Measurements from ENCODE around the gene ART4.

Gene ART4, protein sequence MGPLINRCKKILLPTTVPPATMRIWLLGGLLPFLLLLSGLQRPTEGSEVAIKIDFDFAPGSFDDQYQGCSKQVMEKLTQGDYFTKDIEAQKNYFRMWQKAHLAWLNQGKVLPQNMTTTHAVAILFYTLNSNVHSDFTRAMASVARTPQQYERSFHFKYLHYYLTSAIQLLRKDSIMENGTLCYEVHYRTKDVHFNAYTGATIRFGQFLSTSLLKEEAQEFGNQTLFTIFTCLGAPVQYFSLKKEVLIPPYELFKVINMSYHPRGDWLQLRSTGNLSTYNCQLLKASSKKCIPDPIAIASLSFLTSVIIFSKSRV

DNA sequence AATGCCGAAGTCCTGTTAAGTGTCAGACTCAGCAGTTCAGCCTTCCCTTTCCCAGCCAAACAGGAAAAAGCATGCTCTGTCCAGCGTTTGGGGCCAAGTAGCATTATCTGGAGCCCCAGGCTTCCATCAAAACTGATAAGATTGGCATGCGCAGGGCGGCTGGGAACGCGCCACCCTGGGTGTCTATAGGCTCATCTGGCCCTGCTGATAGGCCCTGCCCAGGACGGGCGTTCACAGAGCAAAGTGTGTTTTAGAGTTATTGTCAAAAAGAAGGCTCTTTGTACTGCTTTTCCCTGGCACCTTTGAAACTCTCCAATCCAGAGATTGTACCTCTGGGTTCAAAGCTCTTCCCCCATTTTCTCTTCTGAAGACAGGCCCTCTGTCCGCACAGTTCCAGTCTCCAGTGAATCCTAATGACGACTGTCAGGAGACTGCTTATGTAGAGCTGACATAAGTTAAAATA, at the start of gene ART4:
Gene ART4, minus strand, starts transcription at position 102 of the 463 bp plus-strand sequence. CDS start 413 bp downstream, outside the sequence.
- no peak for DNase-seq (ENCODE audit: low read depth in 1 of 2, low spot score in 1 of 2)

DNA sequence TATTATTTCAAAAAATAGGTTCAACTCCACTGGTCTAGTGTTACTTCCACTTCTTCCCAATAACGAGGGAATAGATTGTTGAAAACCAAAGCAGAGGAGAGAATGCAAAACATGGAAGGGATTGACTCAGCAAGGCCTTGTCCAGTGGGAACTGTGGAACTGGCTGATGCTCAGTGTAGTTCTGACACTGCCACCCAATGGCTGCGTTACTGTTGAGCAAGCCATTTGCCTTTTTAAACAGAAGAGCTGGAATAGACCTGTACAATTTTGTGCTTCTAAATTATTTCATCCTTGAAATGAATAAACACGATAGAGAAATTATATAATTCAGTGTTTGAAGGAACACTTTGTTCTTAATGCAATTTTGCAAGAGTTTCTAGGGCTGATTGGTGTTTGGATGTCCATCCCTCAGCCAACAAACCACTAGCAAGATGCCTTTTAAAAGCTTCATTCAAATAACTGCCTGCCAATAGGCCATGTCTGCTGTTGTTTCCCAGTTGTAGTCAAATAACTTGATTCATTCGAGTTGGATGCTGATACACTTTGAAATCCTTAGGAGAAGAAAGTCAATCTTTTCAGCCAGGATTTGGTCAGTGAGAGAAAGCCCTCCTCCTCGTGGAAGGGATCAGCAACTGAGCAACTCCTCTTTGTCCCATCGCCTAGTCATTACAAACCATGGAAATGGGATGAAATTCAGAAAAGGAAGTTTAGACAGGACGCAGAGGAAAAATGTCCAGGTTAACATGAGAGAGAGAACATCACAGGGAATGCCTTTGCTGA, 49.6 kb upstream of the ART4 start:
- no peak for DNase-seq (ENCODE audit: low read depth in 1 of 2, low spot score in 1 of 2)

DNA sequence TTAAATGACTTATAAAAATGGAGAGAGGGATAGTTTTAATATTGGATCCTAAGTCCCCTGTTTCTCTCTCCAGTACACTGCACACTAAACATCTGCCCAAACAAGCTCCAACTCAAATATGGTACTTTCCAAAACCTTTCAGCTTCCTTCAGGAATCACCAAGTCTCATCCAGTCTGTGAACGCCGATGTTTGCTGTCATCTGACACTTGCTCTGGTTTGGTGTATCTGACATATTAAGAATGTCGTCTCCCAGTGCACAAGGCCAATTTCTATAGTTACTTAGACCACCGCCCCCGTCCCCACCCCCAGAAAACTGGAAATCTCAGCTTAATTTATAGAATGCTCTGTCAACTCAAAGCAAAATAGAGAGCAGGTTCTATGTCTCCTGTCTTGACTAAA, 47.4 kb upstream of the ART4 start:
- no peak for DNase-seq (ENCODE audit: low read depth in 1 of 2, low spot score in 1 of 2)

DNA sequence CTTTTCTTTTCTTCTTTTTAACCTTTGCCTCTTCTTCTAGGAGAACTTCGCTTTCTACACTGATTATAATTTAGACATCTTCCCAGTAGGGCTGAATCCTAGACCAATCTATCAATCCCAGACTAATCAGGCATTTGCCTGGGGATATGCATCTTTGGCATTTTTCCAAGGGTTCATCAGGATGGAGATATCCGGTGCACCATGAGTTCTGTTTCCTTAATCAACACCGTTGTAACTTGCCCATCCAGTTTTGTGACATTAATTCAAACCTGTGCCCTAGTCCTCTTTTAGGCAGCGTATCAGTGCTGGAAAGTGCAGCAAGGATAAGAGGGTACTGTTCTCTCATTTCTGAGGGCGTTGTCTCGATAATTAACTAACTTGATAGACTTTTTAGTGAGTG, 42.9 kb upstream of the ART4 start:
- DNase-seq (ENCODE audit: low read depth in 1 of 2, low spot score in 1 of 2) = no peak

DNA sequence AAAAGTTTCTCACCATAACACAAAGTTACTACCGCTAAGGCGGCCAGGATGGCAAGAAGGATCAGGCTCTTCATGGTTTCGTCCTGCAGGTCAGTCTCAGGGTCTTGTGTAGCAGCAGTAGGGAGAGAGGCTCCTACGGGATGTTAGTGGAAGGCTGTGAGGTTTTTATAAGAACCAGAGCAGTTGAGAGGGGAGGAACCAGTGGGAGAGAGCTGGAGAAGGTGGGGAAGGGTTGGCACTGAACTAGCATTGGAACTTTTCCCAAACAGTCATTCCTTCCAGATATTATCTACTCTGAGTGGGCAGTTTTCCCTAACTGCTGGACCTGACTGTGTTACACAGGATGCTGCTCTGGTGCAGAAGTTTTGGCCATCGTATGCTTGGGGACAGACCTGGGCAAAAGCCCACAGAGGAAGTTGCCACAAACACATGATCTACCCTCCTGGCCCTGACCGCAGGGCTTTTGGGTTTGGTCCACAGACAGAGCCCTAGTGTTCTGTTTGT, 42.4 kb upstream of the ART4 start, which contains the start of gene MGP:
Gene MGP, minus strand, starts transcription at position 137 of the 504 bp plus-strand sequence. Its CDS starts 63 bp downstream, at position 74.
- no peak for DNase-seq (ENCODE audit: low read depth in 1 of 2, low spot score in 1 of 2)

DNA sequence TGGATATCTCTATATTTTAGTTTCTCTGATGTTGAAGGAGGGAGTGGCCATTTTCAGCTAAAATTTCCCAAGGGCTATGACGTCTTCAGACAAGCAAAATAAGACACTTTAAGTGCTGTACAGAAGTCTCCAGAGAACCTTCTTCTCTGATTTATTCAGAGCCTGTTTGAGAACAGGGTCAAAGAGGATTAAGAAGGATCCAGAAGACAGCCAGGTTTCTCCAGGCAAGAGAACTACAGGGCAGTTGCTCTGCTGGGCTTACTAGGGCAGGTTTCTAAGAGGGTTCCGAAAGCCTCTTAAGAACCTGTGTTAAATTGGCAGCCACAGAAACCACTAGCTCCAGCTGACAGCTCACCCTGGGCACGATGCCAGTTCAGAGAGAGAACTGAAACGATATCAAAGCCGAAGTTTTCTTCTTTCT, 41.1 kb upstream of the ART4 start:
- peak; percentile 38 to 59 for DNase-seq (ENCODE audit: low read depth in 1 of 2, low spot score in 1 of 2)

DNA sequence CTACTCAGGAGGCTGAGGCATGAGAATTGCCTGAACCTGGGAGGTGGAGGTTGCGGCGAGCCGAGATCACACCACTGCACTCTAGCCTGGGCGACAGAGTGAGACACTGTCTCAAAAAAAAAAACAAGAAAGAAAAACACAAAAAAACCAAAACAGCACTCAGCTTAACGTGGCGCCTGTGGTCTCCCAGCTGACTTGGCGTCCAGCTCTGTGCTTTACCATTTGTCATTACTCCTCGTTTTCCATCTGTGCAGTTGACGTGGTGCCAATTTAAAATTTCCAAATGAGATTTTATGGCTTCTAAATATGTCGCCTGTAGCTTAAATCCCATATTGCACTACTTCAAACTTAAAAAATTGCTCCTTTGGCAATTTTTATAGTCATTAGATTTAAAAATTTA, 40.4 kb upstream of the ART4 start:
- no peak for DNase-seq (ENCODE audit: low read depth in 1 of 2, low spot score in 1 of 2)

DNA sequence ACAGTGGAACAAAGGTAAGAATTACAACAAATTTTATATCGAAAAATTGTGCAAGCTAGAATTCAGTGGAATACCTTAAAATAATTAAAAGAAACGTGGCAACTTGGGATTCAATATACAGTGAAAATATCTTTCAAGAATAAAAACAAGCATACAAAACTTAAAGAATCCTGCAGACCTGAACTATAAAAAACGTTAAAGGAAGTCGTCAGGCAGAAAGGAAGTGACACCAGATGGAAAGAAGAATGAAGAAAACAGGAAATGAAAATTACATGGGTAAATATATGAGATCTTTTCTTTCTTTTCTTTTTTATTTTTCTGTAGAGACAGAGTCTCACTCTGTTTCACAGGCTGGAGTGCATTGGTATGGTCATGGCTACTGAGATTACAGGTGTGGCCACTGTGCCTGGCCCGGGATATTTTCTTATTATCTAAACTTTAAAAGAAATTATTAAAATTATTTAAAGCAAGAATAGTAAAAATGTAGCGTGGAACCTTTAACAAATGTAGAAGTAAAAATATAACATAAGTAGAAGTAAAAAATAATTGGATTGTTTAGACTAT, 37.6 kb upstream of the ART4 start:
- DNase-seq (ENCODE audit: low read depth in 1 of 2, low spot score in 1 of 2) = no peak

DNA sequence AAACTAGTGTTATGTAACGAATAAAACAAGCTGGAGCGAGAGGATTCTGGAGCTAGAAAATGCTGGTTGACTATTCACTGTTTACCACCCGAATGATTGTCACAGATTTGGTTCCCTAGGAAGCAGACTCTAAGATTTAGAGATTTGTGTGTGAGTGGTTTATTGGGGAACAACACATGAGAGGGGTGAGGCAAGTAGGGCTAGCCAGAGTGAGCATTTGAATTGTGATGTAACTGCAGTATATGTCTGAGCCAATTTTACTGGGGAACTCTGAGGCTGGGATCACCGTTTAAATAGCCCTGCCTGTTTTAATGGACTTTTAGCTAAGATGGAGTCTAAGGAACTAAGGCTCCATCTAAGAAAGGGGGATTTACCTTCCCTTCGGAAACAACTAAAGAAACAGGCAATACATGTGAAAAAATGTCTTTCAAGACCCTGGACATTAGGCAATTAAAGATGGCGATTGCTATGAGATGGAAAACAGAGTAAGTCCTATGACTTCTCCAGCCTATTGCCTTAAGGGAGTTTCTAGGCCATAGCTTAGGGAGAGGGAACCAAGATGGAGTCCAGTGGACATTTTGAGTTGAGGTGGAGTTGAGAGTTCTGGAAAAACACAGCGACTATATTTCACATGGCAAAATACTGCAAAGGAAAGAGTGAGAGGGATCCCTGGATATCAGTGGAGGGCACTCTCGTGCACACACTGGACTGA, 36.1 kb upstream of the ART4 start:
- no peak for DNase-seq (ENCODE audit: low read depth in 1 of 2, low spot score in 1 of 2)

DNA sequence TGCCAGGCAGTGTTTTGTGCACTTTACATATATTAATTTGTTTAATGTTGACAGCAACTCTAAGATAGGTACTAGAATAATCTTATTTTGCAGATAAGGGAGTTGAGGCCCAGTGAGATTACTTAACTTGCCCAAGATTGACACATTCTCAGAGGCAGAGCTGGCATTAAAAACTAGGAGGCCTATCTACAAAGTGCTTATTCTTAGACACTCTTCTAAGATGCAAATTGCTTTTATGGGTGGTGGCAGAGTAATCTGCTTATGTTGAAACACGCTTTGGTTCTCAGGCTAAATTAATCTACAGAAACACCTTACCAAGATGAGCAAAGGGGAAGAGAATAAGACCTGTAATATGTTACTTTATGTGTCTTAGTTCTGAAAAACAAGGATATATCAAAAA, 35.2 kb upstream of the ART4 start:
- DNase-seq (ENCODE audit: low read depth in 1 of 2, low spot score in 1 of 2) = no peak

DNA sequence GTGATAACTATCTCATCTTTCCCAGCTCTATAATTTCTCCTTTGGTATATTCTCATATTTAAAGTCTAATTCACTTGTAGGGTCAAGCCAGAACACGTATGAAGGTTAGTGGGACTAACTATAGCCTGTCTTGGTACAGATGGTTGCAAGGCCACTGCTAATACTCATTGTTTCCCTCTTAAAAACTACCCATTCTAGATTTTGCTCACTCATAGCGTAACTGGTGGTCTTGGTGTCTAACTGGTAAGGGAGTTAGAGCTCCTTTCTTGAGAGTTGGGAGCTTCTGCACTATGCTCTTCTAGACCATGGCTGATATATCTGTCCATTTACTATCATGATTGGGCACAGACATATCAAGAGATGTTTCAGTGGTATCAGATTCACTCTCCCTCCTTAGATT, 33.5 kb upstream of the ART4 start:
- no peak for DNase-seq (ENCODE audit: low read depth in 1 of 2, low spot score in 1 of 2)

DNA sequence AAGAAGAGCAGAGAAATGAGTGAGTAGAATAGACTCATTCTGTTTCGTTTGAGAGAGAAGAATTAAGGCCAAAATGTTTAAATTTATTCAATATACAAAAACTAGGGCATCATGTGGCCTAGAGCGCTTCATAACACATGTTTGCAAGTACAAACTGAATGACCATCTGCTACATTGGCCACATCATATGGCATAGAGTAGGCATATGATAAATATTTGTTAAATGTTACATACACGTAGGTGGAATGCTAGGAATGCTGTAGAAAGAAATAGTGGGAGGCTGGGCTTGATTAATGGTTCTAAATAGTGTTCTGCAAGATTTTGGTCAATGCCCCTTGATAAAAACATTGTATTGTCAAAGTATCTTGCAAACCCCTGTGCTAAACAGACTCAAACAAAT, 31.6 kb upstream of the ART4 start:
- DNase-seq (ENCODE audit: low read depth in 1 of 2, low spot score in 1 of 2) = no peak

DNA sequence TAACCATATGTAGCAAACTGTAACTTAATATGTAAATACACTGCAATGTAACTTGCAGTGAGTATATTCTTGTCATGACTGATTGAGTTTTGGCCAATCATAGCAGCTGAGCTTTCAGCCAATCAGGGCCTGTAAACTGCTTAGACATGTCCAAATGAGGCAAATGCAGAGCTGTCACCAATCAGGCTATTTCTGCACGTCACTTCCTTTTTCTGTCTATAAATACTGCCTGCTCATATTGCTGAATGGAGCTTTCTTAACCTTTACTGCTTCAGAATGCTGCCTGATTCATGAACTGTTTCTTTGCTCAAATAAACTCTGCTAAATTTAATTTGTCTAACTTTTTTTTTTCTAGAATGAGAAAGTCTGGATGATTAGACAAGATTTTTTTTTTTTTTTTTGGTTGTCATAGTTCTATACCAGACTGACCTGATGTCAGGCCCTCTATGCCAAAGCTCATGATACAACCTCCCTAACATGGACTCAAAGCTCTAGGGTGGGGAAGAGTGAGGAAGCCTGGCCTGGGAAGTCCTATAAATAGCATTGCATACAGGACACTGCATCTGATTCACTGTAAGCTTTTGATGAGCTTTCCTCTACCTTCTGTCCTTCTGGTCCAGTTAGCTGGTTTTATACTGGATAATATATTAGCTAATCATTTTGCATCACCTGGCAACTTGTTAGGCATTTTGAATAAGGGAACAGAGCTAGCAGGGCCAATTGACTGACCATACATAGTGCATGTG, 30.3 kb upstream of the ART4 start:
- DNase-seq (ENCODE audit: low read depth in 1 of 2, low spot score in 1 of 2) = no peak

DNA sequence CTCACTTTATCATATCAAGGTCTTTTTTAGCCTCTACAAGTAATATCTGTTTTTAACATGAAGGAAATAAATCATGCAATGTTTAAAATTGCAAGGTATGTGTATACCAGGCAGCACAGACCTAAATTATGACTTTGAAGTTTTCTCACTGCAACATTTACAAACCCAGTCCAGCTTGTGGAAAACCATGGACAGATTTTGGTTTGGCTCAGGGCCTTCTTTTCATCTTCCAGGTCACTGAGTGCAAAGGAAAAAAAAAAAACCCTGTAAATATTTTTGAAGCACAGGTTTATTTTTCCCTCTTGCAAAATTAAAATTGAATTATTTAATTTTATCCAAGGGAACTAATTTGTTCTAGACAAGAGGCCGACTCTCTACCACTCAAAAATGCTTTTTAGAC, 28.6 kb upstream of the ART4 start:
- no peak for DNase-seq (ENCODE audit: low read depth in 1 of 2, low spot score in 1 of 2)

DNA sequence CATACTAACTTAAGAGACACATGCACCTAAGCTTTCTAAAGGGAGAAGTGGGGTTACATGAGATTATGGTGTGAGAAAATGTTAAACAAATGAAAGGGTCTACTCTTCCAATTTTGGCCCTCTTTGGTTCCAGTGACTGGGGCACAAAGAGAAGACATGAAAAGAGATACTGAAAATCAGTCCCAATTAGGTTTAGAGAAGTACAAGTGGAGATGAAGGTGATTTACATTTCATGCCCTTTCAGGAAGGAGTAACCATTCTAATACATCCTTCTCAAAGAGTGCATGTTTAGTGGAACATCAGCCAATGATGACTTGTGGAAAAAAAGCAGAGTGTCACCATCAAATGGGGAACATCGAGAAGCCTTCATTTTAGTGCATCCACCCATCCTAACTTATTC, 27.9 kb upstream of the ART4 start:
- no peak for DNase-seq (ENCODE audit: low read depth in 1 of 2, low spot score in 1 of 2)

DNA sequence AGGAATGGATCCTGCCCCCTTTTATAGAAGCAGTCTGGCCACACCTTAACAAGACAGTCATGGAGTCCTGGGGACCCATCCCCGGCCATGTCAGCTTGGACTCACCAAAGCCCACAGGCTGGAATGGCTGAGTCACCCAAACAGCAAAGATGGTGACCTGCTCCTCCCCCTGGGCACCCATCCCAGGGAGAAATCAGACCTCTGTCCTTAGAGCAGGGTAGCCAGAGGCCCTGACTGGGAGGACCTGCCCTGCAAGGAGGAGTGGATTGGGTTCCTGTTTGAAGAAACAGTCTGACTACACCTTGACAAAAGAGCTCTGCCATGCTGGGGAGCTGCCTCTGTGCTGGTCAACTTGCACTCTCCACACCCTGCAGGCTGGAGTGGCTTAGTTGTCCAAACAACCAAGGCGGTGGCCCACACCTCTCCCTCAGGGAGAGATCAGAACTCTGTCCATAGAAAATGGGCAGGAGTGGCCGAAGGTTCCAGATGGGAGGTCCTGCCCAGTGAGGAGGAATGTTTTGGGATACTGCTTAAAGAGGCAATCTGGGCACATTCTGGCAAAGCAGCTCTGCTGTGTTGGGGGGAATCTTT, 25.7 kb upstream of the ART4 start:
- DNase-seq (ENCODE audit: low read depth in 1 of 2, low spot score in 1 of 2) = no peak

DNA sequence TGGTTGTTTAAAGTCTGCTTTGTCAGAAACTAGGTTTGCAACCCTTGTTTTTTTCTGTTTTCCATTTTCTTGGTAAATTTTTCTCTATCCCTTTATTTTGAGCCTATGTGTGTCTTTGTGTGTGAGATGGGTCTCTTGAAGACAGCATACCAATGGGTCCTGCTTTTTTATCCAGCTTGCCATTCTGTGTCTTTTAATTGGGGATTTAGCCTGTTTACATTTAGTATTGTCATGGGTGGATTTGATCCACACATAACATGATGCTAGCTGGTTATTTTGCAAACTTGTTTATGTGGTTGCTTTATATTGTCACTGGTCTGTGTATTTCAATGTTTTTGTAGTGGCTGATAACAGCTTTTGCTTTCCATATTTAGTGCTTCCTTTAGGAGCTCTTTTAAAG, 17.2 kb upstream of the ART4 start:
- DNase-seq (ENCODE audit: low read depth in 1 of 2, low spot score in 1 of 2) = no peak

DNA sequence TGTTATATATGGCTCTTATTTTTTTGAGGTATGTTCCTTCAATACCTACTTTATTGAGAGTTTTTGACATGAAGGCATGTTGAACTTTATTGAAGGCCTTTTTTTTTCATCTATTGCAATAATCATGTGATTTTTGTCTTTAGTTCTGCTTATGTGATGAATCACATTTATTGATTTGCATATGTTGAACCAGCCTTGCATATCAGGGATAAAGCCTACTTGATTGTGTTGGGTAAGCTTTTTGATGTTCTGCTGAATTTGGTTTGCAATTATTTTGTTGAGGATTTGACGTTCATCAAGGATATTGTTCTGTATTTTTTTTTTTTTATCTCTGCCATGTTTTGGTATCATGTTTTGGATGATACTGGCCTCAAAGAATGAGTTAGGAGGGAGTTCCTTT, 15.2 kb upstream of the ART4 start:
- no peak for DNase-seq (ENCODE audit: low read depth in 1 of 2, low spot score in 1 of 2)

DNA sequence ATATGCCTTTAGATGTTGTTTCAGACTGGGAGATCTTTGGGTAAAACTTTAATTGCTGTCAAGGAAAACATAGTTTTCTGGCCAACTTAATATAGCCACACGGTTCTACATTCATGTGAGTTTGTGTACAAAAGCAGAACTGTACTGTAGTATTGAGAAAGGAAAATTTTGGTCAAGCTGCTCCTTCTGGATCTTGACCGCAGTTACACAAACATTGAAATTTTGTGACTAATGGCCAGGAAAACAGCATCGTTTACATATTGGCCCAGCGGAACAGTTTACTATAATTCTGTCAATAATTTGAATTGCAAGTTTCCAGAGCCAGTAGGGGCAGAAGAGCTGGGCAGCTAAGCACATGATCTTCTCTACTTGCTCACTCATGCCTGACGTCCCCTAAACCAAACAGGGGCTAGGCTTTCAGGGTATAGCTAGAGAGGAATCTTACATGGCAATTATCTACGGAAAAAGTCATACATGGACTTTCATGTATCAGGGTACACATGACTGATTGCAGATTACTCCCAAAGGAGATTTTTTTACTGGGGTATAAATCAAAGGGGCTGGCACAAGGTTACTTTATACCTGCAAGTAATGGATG, 11.4 kb upstream of the ART4 start:
- no peak for DNase-seq (ENCODE audit: low read depth in 1 of 2, low spot score in 1 of 2)

DNA sequence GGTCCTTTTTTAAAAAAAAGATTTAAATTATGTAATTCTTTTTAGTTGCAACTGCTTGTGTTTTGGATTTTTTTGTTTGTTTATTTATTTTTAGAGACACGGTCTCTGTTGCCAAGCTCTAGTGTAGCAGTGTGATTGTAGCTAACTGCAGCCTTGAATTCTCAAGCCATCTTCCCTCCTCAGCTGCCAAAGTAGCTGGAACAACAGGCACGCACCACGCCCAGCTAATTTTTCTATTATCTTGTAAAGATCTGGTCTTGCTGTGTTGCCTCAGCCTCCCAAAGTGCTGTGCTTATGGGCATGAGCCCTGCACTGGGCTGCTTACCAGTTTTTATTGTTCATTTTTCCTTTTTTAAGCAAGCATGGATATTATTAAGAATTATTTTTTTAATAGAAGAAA, 10.6 kb upstream of the ART4 start:
- no peak for DNase-seq (ENCODE audit: low read depth in 1 of 2, low spot score in 1 of 2)

All from stimulated activated CD4-positive, alpha-beta T cell treated with anti-CD3 and anti-CD28 coated beads, Interleukin-15, amount 100 ng/mL, for 1 hour (primary cell).